PFSK-1 (cell line): Measurements from ENCODE around the gene RGS9.

ENCODE experiments used
- POLR2AphosphoS5 ChIP-seq: IDR thresholded peaks from 2 replicates; pipeline ENCODE4 v1.6.1; 2012; ENCODE audit warnings: low read depth, mild to moderate bottlenecking, control low read depth, low read length, moderate library complexity
- REST ChIP-seq, 2 experiments: IDR thresholded peaks; 2 replicates each; pipeline versions ENCODE4 v1.6.1 to v1.8.0; 2011 to 2012; ENCODE audit warnings: low read depth in 2 of 2, low read length in 2 of 2, control low read depth in 1 of 2, inconsistent platforms in 1 of 2, mild to moderate bottlenecking in 1 of 2, moderate library complexity in 1 of 2; ENCODE audit not compliant: insufficient read depth in 1 of 2
- SIN3A ChIP-seq: IDR thresholded peaks from 2 replicates; pipeline ENCODE4 v1.6.1; 2012; ENCODE audit warnings: mild to moderate bottlenecking, low read length, moderate library complexity, borderline replicate concordance; ENCODE audit not compliant: insufficient read depth
- TAF1 ChIP-seq: IDR thresholded peaks from 2 replicates; pipeline ENCODE4 v1.6.1; 2012; ENCODE audit warnings: low read length, control low read depth, borderline replicate concordance; ENCODE audit not compliant: insufficient read depth

- TF ChIP-seq SIN3A (no peak), TAF1 (no peak), REST (IDR thresholded peaks at IDR 0.05; ENCODE audit: insufficient read depth in 1 of 2, low read depth in 2 of 2, low read length in 2 of 2) (no peak), POLR2AphosphoS5 (no peak)
Measured at GRCh38 chr17:65160516-65160915, 23.3 kb downstream of the RGS9 start.
